Effector CD8-positive, alpha-beta T cell (primary cell): ENCODE data around the gene PPIP5K1.

Experiments
- DNase-seq: peaks from one replicate; lab custom pipeline; 2025; lab: John Stamatoyannopoulos, UW

Gene PPIP5K1

DNA sequence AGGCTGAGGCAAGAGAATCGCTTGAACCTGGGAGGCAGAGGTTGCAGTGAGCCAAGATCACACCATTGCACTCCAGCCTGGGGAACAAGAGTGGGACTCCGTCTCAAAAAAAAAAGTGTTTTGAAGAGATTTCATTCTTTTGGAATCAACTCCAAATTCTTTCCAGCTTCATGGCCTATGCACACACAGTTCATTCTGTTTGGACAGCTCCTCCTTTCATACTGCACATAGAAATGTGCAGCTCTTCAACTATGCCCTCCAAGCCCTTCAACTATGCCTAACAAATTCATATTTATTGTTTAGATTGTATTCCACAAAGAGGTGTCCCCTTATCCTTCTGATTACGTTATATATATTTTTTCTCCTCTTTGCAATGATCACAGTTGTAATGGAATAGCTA is 101.2 kb downstream of the PPIP5K1 start:
- no peak for DNase-seq

- no peak for DNase-seq
Observed at GRCh38 chr15:43487271-43487895, 102.6 kb downstream of the PPIP5K1 start.

DNA sequence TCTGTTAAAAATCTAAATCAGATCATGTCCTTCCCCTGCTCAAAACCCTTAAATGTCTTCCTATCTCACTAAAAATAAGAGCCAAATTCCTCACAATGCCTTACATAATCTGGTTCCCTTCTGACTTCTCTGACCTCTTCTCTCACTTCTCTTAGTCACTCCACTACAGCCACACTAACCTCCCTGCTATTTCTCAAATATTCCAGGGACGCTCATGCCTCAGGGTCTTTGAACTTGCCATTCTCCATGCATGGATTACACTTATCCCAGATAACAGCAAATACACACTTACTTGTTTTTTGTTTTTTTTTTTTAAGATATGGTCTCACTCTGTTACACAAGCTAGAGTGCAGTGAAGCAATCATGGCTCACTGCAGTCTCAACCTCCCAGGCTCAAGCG is 105.6 kb downstream of the PPIP5K1 start:
- DNase-seq, result no peak
